GM23338 (cell line): ENCODE data around the gene SLC25A24. TPM values are rescaled to one million over a fixed set of nuclear protein-coding genes. Genes with fewer than 3 reads are reported as not detected.
A peak's percentile ranks its signal among the peaks of the same experiment; 100 is the strongest.

Source experiments
- ATAC-seq: fragments of 200-7000 bp; cut with Tn5 transposase; 3 replicates; pipeline ENCODE4 v1.9.1; 2020
- DNase-seq: peaks from one replicate; pipeline ENCODE4 v3.0.0-alpha.2; 2015; ENCODE audit warnings: low spot score
- H2AFZ ChIP-seq: fragments of 200-600 bp; sonication (generic); 2 replicates; pipeline ENCODE4 v1.8.0; 2016; ENCODE audit warnings: antibody characterized with exemption, mild to moderate bottlenecking, moderate library complexity
- H3F3A ChIP-seq: fragments of 200-600 bp; sonication (generic); replicated peaks from 2 replicates; pipeline ENCODE4 v1.8.0; 2017; ENCODE audit warnings: antibody characterized with exemption, mixed run types, low read depth
- H3K27ac ChIP-seq: fragments of 200-600 bp; sonication (generic); 2 replicates; pipeline ENCODE4 v1.6.1; 2016; ENCODE audit warnings: low read depth
- H3K27me3 ChIP-seq: fragments of 200-600 bp; sonication (generic); 2 replicates; pipeline ENCODE4 v1.8.0; 2016; ENCODE audit warnings: mild to moderate bottlenecking, mixed run types, moderate library complexity; ENCODE audit not compliant: insufficient read depth
- H3K36me3 ChIP-seq: fragments of 200-600 bp; sonication (generic); 2 replicates; pipeline ENCODE4 v1.8.0; 2016; ENCODE audit warnings: mild to moderate bottlenecking; ENCODE audit not compliant: insufficient read depth
- H3K4me1 ChIP-seq: fragments of 200-600 bp; sonication (generic); 2 replicates; pipeline ENCODE4 v1.8.0; 2016; ENCODE audit warnings: mild to moderate bottlenecking, moderate library complexity; ENCODE audit not compliant: insufficient read depth
- H3K4me2 ChIP-seq: fragments of 200-600 bp; sonication (generic); 2 replicates; pipeline ENCODE4 v1.7.1; 2017; ENCODE audit warnings: mixed run types
- H3K4me3 ChIP-seq: fragments of 200-600 bp; sonication (generic); 2 replicates; pipeline ENCODE4 v1.6.1; 2016; ENCODE audit warnings: mixed run types
- H3K79me2 ChIP-seq: fragments of 200-600 bp; sonication (generic); replicated peaks from 2 replicates; pipeline ENCODE4 v1.8.0; 2017; ENCODE audit warnings: mild to moderate bottlenecking; ENCODE audit not compliant: insufficient read depth
- H3K9me2 ChIP-seq: fragments of 200-600 bp; sonication (generic); 2 replicates; pipeline ENCODE4 v1.8.0; 2017; ENCODE audit not compliant: insufficient read depth
- H4K20me1 ChIP-seq: fragments of 200-600 bp; sonication (generic); replicated peaks from 2 replicates; pipeline ENCODE4 v1.8.0; 2017; ENCODE audit warnings: mild to moderate bottlenecking; ENCODE audit not compliant: insufficient read depth
- H3K27ac Mint-ChIP-seq: 2 replicates; pipeline ENCODE4 v1.8.0; 2020; ENCODE audit warnings: inconsistent platforms, mild to moderate bottlenecking, moderate library complexity, mixed read lengths
- H3K27me3 Mint-ChIP-seq: 3 replicates; pipeline ENCODE4 v1.8.0; 2022; ENCODE audit warnings: low read depth, mild to moderate bottlenecking, moderate library complexity, mixed read lengths, inconsistent platforms; ENCODE audit not compliant: insufficient read depth, poor library complexity
- H3K36me3 Mint-ChIP-seq: 3 replicates; pipeline ENCODE4 v1.8.0; 2021; ENCODE audit warnings: low read depth, mild to moderate bottlenecking, inconsistent platforms, moderate library complexity, mixed read lengths
- H3K4me1 Mint-ChIP-seq: 3 replicates; pipeline ENCODE4 v1.8.0; 2020; ENCODE audit warnings: mild to moderate bottlenecking, inconsistent platforms, mixed read lengths
- H3K4me3 Mint-ChIP-seq: 3 replicates; pipeline ENCODE4 v1.8.0; 2021; ENCODE audit warnings: moderate library complexity, mild to moderate bottlenecking, inconsistent platforms, mixed read lengths
- H3K9me3 Mint-ChIP-seq: 3 replicates; pipeline ENCODE4 v1.8.0; 2020; ENCODE audit warnings: moderate library complexity, mild to moderate bottlenecking, inconsistent platforms, mixed read lengths
- POLR2AphosphoS5 ChIP-seq: IDR thresholded peaks from 2 replicates; pipeline ENCODE4 v1.6.1; 2016; ENCODE audit warnings: antibody characterized with exemption, low read depth
- STAT1 ChIP-seq: IDR thresholded peaks from one replicate; pipeline ENCODE4 v1.6.1; 2016; ENCODE audit warnings: antibody characterized with exemption; ENCODE audit not compliant: unreplicated experiment
- polyA plus RNA-seq: library from polyadenylated mRNA; unstranded; fragments of >200 nt; fragmentation: Nextera tagmentation; extraction: Ambion mirVana; gene quantifications from 2 replicates; pipeline ENCODE4 v1.2.1, GENCODE V29; 2016
- total RNA-seq: library from RNA; depleted of rRNA; stranded (reverse); fragments of >200 nt; shearing (Covaris generic); gene quantifications from 2 replicates; pipeline ENCODE4 v1.2.3, GENCODE V29; 2014
- TF ChIP-seq, protein P1 (sequence below): fragments of 250-450 bp; sonication (Bioruptor Pico); IDR thresholded peaks from 2 replicates; pipeline ENCODE4 v1.5.0; 2020; ENCODE audit warnings: mild to moderate bottlenecking, moderate library complexity
- TF ChIP-seq, protein P2 (sequence below), 2 experiments: fragments of 200-600 bp in 1 of 2; sonication (generic) in 1 of 2; conservative IDR thresholded peaks; 2 replicates each; pipeline versions ENCODE4 v1.5.1 to v1.6.1; 2016 to 2017; ENCODE audit warnings: antibody characterized with exemption in 2 of 2, low read depth in 2 of 2, mild to moderate bottlenecking in 2 of 2, moderate library complexity in 1 of 2
- TF ChIP-seq, protein P3 (sequence below): IDR thresholded peaks from 2 replicates; pipeline ENCODE4 v1.6.1; 2016; ENCODE audit warnings: antibody characterized with exemption
- TF ChIP-seq, protein P4 (sequence below): IDR thresholded peaks from one replicate; pipeline ENCODE4 v1.6.1; 2018; ENCODE audit warnings: antibody characterized with exemption; ENCODE audit not compliant: unreplicated experiment

SLC25A24 gene
- total and polyA plus RNA-seq, 2 experiments from 2014 or later = 17.4 to 46.0 TPM

DNA sequence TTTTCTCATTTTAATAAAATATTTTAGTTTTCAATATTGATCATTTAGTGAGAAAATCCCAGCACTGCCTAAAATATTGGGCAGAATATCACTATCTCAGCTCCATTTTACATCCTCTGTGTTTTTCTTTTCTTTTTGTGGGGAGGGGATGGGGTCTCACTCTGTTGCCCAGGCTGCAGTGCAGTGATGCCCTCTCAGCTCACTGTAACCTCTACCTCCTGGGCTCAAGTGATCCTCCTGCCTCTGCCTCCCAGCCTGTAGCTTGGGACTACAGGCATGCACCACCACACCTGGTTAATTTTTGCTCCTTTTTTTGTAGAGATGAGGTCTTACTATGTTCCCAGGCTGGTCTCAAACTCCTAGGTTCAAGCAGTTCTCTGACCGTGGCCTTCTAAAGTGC lies 76.1 kb downstream of the SLC25A24 start (continued):
- TF ChIP-seq, protein P1, sequence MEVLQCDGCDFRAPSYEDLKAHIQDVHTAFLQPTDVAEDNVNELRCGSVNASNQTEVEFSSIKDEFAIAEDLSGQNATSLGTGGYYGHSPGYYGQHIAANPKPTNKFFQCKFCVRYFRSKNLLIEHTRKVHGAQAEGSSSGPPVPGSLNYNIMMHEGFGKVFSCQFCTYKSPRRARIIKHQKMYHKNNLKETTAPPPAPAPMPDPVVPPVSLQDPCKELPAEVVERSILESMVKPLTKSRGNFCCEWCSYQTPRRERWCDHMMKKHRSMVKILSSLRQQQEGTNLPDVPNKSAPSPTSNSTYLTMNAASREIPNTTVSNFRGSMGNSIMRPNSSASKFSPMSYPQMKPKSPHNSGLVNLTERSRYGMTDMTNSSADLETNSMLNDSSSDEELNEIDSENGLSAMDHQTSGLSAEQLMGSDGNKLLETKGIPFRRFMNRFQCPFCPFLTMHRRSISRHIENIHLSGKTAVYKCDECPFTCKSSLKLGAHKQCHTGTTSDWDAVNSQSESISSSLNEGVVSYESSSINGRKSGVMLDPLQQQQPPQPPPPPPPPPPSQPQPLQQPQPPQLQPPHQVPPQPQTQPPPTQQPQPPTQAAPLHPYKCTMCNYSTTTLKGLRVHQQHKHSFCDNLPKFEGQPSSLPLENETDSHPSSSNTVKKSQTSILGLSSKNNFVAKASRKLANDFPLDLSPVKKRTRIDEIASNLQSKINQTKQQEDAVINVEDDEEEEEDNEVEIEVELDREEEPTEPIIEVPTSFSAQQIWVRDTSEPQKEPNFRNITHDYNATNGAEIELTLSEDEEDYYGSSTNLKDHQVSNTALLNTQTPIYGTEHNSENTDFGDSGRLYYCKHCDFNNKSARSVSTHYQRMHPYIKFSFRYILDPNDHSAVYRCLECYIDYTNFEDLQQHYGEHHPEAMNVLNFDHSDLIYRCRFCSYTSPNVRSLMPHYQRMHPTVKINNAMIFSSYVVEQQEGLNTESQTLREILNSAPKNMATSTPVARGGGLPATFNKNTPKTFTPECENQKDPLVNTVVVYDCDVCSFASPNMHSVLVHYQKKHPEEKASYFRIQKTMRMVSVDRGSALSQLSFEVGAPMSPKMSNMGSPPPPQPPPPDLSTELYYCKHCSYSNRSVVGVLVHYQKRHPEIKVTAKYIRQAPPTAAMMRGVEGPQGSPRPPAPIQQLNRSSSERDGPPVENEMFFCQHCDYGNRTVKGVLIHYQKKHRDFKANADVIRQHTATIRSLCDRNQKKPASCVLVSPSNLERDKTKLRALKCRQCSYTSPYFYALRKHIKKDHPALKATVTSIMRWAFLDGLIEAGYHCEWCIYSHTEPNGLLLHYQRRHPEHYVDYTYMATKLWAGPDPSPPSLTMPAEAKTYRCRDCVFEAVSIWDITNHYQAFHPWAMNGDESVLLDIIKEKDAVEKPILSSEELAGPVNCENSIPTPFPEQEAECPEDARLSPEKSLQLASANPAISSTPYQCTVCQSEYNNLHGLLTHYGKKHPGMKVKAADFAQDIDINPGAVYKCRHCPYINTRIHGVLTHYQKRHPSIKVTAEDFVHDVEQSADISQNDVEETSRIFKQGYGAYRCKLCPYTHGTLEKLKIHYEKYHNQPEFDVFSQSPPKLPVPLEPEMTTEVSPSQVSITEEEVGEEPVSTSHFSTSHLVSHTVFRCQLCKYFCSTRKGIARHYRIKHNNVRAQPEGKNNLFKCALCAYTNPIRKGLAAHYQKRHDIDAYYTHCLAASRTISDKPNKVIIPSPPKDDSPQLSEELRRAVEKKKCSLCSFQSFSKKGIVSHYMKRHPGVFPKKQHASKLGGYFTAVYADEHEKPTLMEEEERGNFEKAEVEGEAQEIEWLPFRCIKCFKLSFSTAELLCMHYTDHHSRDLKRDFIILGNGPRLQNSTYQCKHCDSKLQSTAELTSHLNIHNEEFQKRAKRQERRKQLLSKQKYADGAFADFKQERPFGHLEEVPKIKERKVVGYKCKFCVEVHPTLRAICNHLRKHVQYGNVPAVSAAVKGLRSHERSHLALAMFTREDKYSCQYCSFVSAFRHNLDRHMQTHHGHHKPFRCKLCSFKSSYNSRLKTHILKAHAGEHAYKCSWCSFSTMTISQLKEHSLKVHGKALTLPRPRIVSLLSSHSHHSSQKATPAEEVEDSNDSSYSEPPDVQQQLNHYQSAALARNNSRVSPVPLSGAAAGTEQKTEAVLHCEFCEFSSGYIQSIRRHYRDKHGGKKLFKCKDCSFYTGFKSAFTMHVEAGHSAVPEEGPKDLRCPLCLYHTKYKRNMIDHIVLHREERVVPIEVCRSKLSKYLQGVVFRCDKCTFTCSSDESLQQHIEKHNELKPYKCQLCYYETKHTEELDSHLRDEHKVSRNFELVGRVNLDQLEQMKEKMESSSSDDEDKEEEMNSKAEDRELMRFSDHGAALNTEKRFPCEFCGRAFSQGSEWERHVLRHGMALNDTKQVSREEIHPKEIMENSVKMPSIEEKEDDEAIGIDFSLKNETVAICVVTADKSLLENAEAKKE (CRISPR knock-in tag) = no peak

DNA sequence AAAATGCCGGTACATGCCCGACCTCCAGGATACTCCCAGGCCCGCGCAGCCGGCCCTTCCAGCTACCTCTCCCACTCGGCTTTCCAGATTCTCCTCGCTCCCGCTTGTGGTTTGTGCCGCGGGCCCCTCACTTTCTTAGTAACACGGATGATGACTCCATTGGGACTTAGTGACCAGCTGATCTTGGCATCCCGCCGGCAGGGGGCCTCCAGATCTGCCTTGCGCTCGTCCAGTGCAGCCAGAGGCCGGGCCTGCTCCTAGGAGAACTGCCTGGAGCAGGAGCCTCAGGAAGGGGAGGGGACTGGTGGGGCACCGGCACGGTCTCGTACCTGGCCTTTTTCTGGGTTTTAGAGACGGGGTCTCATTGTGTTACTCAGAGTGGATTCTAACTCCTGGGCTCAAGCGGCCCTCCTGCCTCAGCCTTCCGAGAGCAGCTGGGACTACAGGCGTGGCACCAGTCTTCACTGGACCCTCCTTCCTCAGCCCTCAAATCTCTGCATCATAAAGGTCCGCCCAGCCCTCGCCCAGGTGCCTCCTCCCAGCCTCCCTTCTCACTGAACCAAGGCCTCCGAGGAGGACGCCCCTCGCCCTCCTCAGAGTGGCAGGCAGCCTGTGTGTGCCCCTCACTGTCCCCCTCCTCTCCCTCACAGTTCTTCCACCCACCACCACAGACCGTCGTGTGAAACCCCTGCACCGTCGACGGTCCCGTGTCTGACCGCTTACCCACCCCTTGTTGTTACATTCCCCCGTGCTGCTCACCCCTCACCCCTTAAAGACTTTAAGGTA lies 78.6 kb downstream of the SLC25A24 start:
- no peak overlapping the region for H3K4me3 ChIP-seq
- peak; percentile 80 for DNase-seq
- no peaks in the 10 kb centered on the region for H3K27me3 ChIP-seq
- TF ChIP-seq STAT1 (no peak), POLR2AphosphoS5 (no peak)
- TF ChIP-seq, protein P2, sequence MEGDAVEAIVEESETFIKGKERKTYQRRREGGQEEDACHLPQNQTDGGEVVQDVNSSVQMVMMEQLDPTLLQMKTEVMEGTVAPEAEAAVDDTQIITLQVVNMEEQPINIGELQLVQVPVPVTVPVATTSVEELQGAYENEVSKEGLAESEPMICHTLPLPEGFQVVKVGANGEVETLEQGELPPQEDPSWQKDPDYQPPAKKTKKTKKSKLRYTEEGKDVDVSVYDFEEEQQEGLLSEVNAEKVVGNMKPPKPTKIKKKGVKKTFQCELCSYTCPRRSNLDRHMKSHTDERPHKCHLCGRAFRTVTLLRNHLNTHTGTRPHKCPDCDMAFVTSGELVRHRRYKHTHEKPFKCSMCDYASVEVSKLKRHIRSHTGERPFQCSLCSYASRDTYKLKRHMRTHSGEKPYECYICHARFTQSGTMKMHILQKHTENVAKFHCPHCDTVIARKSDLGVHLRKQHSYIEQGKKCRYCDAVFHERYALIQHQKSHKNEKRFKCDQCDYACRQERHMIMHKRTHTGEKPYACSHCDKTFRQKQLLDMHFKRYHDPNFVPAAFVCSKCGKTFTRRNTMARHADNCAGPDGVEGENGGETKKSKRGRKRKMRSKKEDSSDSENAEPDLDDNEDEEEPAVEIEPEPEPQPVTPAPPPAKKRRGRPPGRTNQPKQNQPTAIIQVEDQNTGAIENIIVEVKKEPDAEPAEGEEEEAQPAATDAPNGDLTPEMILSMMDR (conservative IDR thresholded peaks at IDR 0.05; ENCODE audit: low read depth in 2 of 2) = peak; percentile 28 to 36; a peak in 3 of 4 replicates
- TF ChIP-seq, protein P3, sequence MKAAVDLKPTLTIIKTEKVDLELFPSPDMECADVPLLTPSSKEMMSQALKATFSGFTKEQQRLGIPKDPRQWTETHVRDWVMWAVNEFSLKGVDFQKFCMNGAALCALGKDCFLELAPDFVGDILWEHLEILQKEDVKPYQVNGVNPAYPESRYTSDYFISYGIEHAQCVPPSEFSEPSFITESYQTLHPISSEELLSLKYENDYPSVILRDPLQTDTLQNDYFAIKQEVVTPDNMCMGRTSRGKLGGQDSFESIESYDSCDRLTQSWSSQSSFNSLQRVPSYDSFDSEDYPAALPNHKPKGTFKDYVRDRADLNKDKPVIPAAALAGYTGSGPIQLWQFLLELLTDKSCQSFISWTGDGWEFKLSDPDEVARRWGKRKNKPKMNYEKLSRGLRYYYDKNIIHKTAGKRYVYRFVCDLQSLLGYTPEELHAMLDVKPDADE = no peak
- TF ChIP-seq, protein P4, sequence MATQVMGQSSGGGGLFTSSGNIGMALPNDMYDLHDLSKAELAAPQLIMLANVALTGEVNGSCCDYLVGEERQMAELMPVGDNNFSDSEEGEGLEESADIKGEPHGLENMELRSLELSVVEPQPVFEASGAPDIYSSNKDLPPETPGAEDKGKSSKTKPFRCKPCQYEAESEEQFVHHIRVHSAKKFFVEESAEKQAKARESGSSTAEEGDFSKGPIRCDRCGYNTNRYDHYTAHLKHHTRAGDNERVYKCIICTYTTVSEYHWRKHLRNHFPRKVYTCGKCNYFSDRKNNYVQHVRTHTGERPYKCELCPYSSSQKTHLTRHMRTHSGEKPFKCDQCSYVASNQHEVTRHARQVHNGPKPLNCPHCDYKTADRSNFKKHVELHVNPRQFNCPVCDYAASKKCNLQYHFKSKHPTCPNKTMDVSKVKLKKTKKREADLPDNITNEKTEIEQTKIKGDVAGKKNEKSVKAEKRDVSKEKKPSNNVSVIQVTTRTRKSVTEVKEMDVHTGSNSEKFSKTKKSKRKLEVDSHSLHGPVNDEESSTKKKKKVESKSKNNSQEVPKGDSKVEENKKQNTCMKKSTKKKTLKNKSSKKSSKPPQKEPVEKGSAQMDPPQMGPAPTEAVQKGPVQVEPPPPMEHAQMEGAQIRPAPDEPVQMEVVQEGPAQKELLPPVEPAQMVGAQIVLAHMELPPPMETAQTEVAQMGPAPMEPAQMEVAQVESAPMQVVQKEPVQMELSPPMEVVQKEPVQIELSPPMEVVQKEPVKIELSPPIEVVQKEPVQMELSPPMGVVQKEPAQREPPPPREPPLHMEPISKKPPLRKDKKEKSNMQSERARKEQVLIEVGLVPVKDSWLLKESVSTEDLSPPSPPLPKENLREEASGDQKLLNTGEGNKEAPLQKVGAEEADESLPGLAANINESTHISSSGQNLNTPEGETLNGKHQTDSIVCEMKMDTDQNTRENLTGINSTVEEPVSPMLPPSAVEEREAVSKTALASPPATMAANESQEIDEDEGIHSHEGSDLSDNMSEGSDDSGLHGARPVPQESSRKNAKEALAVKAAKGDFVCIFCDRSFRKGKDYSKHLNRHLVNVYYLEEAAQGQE = no peak
- H3K4me2 ChIP-seq = no peak overlapping the region
- H3K79me2 ChIP-seq = no peaks in the 10 kb centered on the region
- H3K36me3 ChIP-seq = no peaks in the 10 kb centered on the region
- H3K27ac Mint-ChIP-seq = no peak overlapping the region
- H3K27ac ChIP-seq = no peak overlapping the region
- no peaks in the 10 kb centered on the region for H3K4me1 ChIP-seq
- H3K9me3 Mint-ChIP-seq = no peaks in the 10 kb centered on the region
- H3F3A ChIP-seq = no peaks in the 10 kb centered on the region
- peak overlapping the region; percentile 19; the same call in 1 of the 2 replicates for H2AFZ ChIP-seq
- H3K9me2 ChIP-seq = no peaks in the 10 kb centered on the region
- H3K4me3 Mint-ChIP-seq = no peak overlapping the region
- no peaks in the 10 kb centered on the region for H3K36me3 Mint-ChIP-seq
- peaks cover 13% of the 10 kb centered on the region for H3K4me1 Mint-ChIP-seq
- H4K20me1 ChIP-seq = no peaks in the 10 kb centered on the region
- peak; percentile 79 for ATAC-seq
- H3K27me3 Mint-ChIP-seq = peaks cover 8% of the 10 kb centered on the region
